K562 (cell line): Measurements from ENCODE around the gene HIPK2. TPM values are rescaled to one million over a fixed set of nuclear protein-coding genes. Genes with fewer than 3 reads are reported as not detected.

Experiments used
- ATAC-seq: fragments of 200-7000 bp; cut with Tn5 transposase; 3 replicates; pipeline ENCODE4 v1.9.1; 2020; ENCODE audit warnings: moderate library complexity
- BruUV-seq: library from RNA; stranded (reverse); fragments of 400-500 nt; replicated peaks from 2 replicates; lab custom pipeline; 2021; lab: Mats Ljungman, UMichigan
- CTCF ChIA-PET: fragments of 300-600 bp; formaldehyde crosslinking; extraction: SDS; loops from one replicate; lab custom pipeline; 2021; ENCODE audit warnings: low intra/inter-chr PET ratio; lab: Yijun Ruan, JAX
- POLR2A ChIA-PET: fragments of 300-600, 350-650 bp; sonication (Branson Sonifier 250); formaldehyde crosslinking; extraction: SDS; loops from one replicate; lab custom pipeline; 2021; ENCODE audit warnings: antibody characterized with exemption, inconsistent platforms; lab: Yijun Ruan, JAX
- DNase-seq, 4 experiments: peaks; one replicate each; pipeline versions ENCODE4 v3.0.0 to v3.0.0-alpha.2; 2011 to 2018; ENCODE audit warnings: low spot score in 3 of 4, mixed read lengths in 3 of 4; ENCODE audit errors: extremely low read depth in 1 of 4
- FAIRE-seq: peaks from 2 replicates; lab custom pipeline; 2011; peaks lifted over from hg19 to GRCh38; lab: Jason Lieb, UNC
- H2AFZ ChIP-seq: 2 replicates; pipeline ENCODE4 v1.6.0; 2011; ENCODE audit warnings: low read depth, low read length, control low read depth, inconsistent platforms
- H3K27ac ChIP-seq: fragments of 200-600 bp; 3 replicates; pipeline ENCODE4 v1.8.0; 2011; ENCODE audit warnings: low read depth, mild to moderate bottlenecking, control low read depth, inconsistent platforms, low read length, moderate library complexity, mixed read lengths; ENCODE audit errors: extremely low read depth
- H3K27me3 ChIP-seq, 2 experiments: fragments of 300-600 bp in 1 of 2; 2 replicates in 1 of 2; 3 replicates in 1 of 2; pipeline versions ENCODE4 v1.6.0 to v1.8.0; 2011; ENCODE audit warnings: inconsistent platforms in 2 of 2, low read length in 2 of 2, mild to moderate bottlenecking in 1 of 2, mixed read lengths in 1 of 2, moderate library complexity in 1 of 2; ENCODE audit not compliant: control insufficient read depth in 2 of 2, insufficient read depth in 2 of 2
- H3K36me3 ChIP-seq: fragments of 300-600 bp; 3 replicates; pipeline ENCODE4 v1.8.0; 2011; ENCODE audit warnings: mild to moderate bottlenecking, low read length, inconsistent platforms; ENCODE audit not compliant: control insufficient read depth, insufficient read depth
- H3K4me1 ChIP-seq, 2 experiments: fragments of 200-600 bp in 1 of 2; replicated peaks in 1 of 2; 2 replicates in 1 of 2; 3 replicates in 1 of 2; pipeline versions ENCODE4 v1.5.1 to v1.8.0; 2011; ENCODE audit warnings: inconsistent platforms in 2 of 2, low read length in 2 of 2, mild to moderate bottlenecking in 1 of 2, mixed read lengths in 1 of 2, moderate library complexity in 1 of 2; ENCODE audit not compliant: control insufficient read depth in 2 of 2, insufficient read depth in 2 of 2
- H3K4me2 ChIP-seq: 2 replicates; pipeline ENCODE4 v1.6.1; 2011; ENCODE audit warnings: low read length, control low read depth, inconsistent platforms, mixed read lengths; ENCODE audit not compliant: insufficient read depth
- H3K4me3 ChIP-seq: fragments of 200-600 bp; sonication (generic), shearing (Covaris generic); 2 replicates; pipeline ENCODE4 v1.5.1; 2016; ENCODE audit warnings: control low read depth, inconsistent platforms
- H3K79me2 ChIP-seq: fragments of 200-600 bp; 3 replicates; pipeline ENCODE4 v1.8.0; 2011; ENCODE audit warnings: low read length, inconsistent platforms; ENCODE audit not compliant: control insufficient read depth, insufficient read depth
- H3K9ac ChIP-seq, 2 experiments: 2 replicates each; pipeline versions ENCODE4 v1.6.0 to v1.6.1; 2011; ENCODE audit warnings: low read depth in 2 of 2, low read length in 2 of 2, control low read depth in 1 of 2, inconsistent platforms in 1 of 2, mild to moderate bottlenecking in 1 of 2, mixed read lengths in 1 of 2; ENCODE audit not compliant: insufficient read depth in 1 of 2
- H3K9me1 ChIP-seq: one replicate; pipeline ENCODE4 v1.6.0; 2011; ENCODE audit warnings: inconsistent platforms, mild to moderate bottlenecking, low read length, moderate library complexity; ENCODE audit not compliant: control insufficient read depth, insufficient read depth
- H3K9me3 ChIP-seq: replicated peaks from 2 replicates; pipeline ENCODE4 v1.5.1; 2011; ENCODE audit warnings: low read depth, low read length, inconsistent platforms; ENCODE audit not compliant: control insufficient read depth, insufficient read depth
- H4K20me1 ChIP-seq: replicated peaks from 2 replicates; pipeline ENCODE4 v1.6.1; 2011; ENCODE audit warnings: low read length, inconsistent platforms, mixed read lengths; ENCODE audit not compliant: control insufficient read depth, insufficient read depth
- E4F1 ChIP-seq: fragments of 250-450 bp; sonication (Bioruptor Pico); IDR thresholded peaks from 2 replicates; pipeline ENCODE4 v1.5.0; 2021; ENCODE audit warnings: mild to moderate bottlenecking, borderline replicate concordance
- ETS2 ChIP-seq: IDR thresholded peaks from 2 replicates; pipeline ENCODE4 v1.6.1; 2016; ENCODE audit warnings: borderline replicate concordance, missing genetic modification characterization, mild to moderate bottlenecking, moderate library complexity, missing compliant biosample characterization; ENCODE audit not compliant: poor library complexity, severe bottlenecking
- FOXK2 ChIP-seq, 2 experiments: fragments of 450-650 bp; IDR thresholded peaks in 1 of 2; conservative IDR thresholded peaks in 1 of 2; 2 replicates each; pipeline ENCODE4 v1.6.1; 2016; ENCODE audit warnings: low read depth in 2 of 2, mild to moderate bottlenecking in 1 of 2
- MAFF ChIP-seq: IDR thresholded peaks from 2 replicates; pipeline ENCODE4 v1.6.1; 2012; ENCODE audit warnings: low read length, improper control_type of control experiment
- PHF21A ChIP-seq: fragments of 450-650 bp; IDR thresholded peaks from 2 replicates; pipeline ENCODE4 v1.6.1; 2017; ENCODE audit warnings: low read depth, borderline replicate concordance
- SPI1 ChIP-seq: IDR thresholded peaks from 2 replicates; pipeline ENCODE4 v1.6.1; 2011; ENCODE audit warnings: low read depth, low read length, control low read depth, borderline replicate concordance
- ZNF146 ChIP-seq: IDR thresholded peaks from one replicate; pipeline ENCODE4 v1.6.1; 2018; ENCODE audit warnings: missing compliant biosample characterization; ENCODE audit not compliant: unreplicated experiment
- ZNF224 ChIP-seq: sonication (generic); formaldehyde crosslinking; IDR thresholded peaks from 2 replicates; pipeline ENCODE4 v1.8.0; 2022; ENCODE audit warnings: mild to moderate bottlenecking, missing genetic modification reagents
- ZNF589 ChIP-seq: fragments of 200-800 bp; sonication (Bioruptor generic); IDR thresholded peaks from 2 replicates; pipeline ENCODE4 v1.6.1; 2016; ENCODE audit warnings: low read depth, missing genetic modification characterization, missing compliant biosample characterization
- ZSCAN29 ChIP-seq: fragments of 450-650 bp; IDR thresholded peaks from 2 replicates; pipeline ENCODE4 v1.6.1; 2017
- WGBS: fragments of 100-300 bp; shearing (Covaris generic); methylation state at CpG from one replicate; pipeline ENCODE4 v1.1.6; 2016; ENCODE audit warnings: low coverage, mixed read lengths; ENCODE audit not compliant: insufficient coverage; ENCODE audit errors: missing lambda C conversion rate; 5-methylcytosine and 5-hydroxymethylcytosine counted together
- in situ Hi-C: fragments of 300-500 bp; cut with MboI; formaldehyde crosslinking; loops from 4 replicates; pipeline ENCODE4 v1.15.0; 2018; ENCODE audit warnings: inconsistent platforms, mixed read lengths
- intact Hi-C: fragments of 100-400 bp; cut with micrococcal nuclease; formaldehyde crosslinking; loops from 2 replicates; pipeline ENCODE4 v1.14.2; 2022
- polyA plus RNA-seq, 8 experiments: library from polyadenylated mRNA; depleted of rRNA in 4 of 8; stranded (reverse) in 5 of 8; unstranded in 3 of 8; fragments of >200 nt; fragmentation: Nextera tagmentation in 2 of 8; fragmentation: Illumina TruSeq in 1 of 8; extraction: Ambion mirVana in 2 of 8; extraction: Trizol in 1 of 8; gene quantifications; 2 replicates each; pipeline versions ENCODE4 v1.2.1 to v1.2.3, GENCODE V29; 2011 to 2014; ENCODE audit warnings: inconsistent platforms in 1 of 8, missing spikeins in 1 of 8
- total RNA-seq, 7 experiments: library from RNA; depleted of rRNA in 6 of 7; stranded (reverse); fragments of >200 nt in 6 of 7; fragmentation: Illumina TruSeq in 2 of 7; extraction: Trizol in 2 of 7; gene quantifications; 2 replicates each; pipeline versions ENCODE4 v1.2.1 to v1.2.3, GENCODE V29; 2011 to 2021; ENCODE audit warnings: low replicate concordance in 1 of 7

HIPK2 gene
- total and polyA plus RNA-seq, 9 of the 15 experiments (the other 6 are each of a cell fraction or from before 2014, with no cell fraction given) = 0.69 to 19.8 (median 5.1) TPM

- Histone ChIP-seq H3K9ac (no peak overlapping the region), H3K79me2 (no peaks in the 10 kb centered on the region), H3K4me2 (no peak overlapping the region), H3K27me3 (peaks cover 0 to 5% of the 10 kb centered on the region in 2 experiments; a peak in 1 of 5 replicates), H3K4me3 (no peak overlapping the region), H3K9me1 (no peaks in the 10 kb centered on the region), H4K20me1 (peaks cover 2% of the 10 kb centered on the region; the same call in 1 of the 2 replicates), H2AFZ (no peak overlapping the region), H3K36me3 (no peaks in the 10 kb centered on the region), H3K27ac (no peak overlapping the region), H3K9me3 (no peaks in the 10 kb centered on the region), H3K4me1 (peaks cover 0 to 5% of the 10 kb centered on the region in 2 experiments; a peak in 2 of 5 replicates)
- intact Hi-C loops (no loop called here), in situ Hi-C loops (no loop called here)
- no peak for DNase-seq
- FAIRE-seq = no peak
- ChIA-PET CTCF (no interaction called here), POLR2A (no interaction called here)
- TF ChIP-seq ZSCAN29 (no peak), SPI1 (peak; percentile 82)
- no peak for ATAC-seq
- BruUV-seq = no TSS peak
- WGBS = 52% methylated on average over 15 of the region's 15 CpGs
Measured at GRCh38 chr7:139730746-139731612, 46.8 kb downstream of the HIPK2 start.

- DNase-seq = no peak
- FAIRE-seq = no peak
- peaks cover 0 to 5% of the 10 kb centered on the region in 2 experiments; a peak in 2 of 5 replicates for H3K4me1 ChIP-seq
- ATAC-seq = no peak
- BruUV-seq = no TSS peak
- 75% methylated on average over 1 of the region's 1 CpG for WGBS
- no peak overlapping the region for H3K4me2 ChIP-seq
- H3K4me3 ChIP-seq = no peak overlapping the region
- H2AFZ ChIP-seq = no peak overlapping the region
- H3K27me3 ChIP-seq = no peaks in the 10 kb centered on the region
- in situ Hi-C loops (no loop called here), intact Hi-C loops (no loop called here)
- H3K79me2 ChIP-seq = no peaks in the 10 kb centered on the region
- H3K27ac ChIP-seq = no peak overlapping the region
- H3K9ac ChIP-seq = no peak overlapping the region
- CTCF ChIA-PET = no interaction called here
- no peak for TF ChIP-seq ZNF146
- TF ChIP-seq FOXK2 (conservative IDR thresholded peaks at IDR 0.05 in 1 of 2, IDR thresholded peaks at IDR 0.05 in 1 of 2; ENCODE audit: low read depth in 2 of 2) = no peak
- no peak for TF ChIP-seq ZNF589 (CRISPR knock-in tag)
- TF ChIP-seq E4F1 (CRISPR knock-in tag) = no peak
- no peak for TF ChIP-seq PHF21A
- TF ChIP-seq ETS2 (tag) = no peak
- TF ChIP-seq ZNF224 (CRISPR knock-in tag) = no peak
- TF ChIP-seq MAFF = no peak
- H3K36me3 ChIP-seq = no peaks in the 10 kb centered on the region
- H4K20me1 ChIP-seq = peaks cover 3% of the 10 kb centered on the region
- POLR2A ChIA-PET = interaction anchor here (2.3 kb wide), 1 partner anchor 9 kb away, joined by 11 read pairs; no protein-coding TSS in a partner anchor
- H3K9me1 ChIP-seq = no peaks in the 10 kb centered on the region
- no peaks in the 10 kb centered on the region for H3K9me3 ChIP-seq
Measured at GRCh38 chr7:139728203-139728602, 49.6 kb downstream of the HIPK2 start.
